HG03097 (cell line): ENCODE measurements around the gene RBMXL2.

ENCODE experiments used
- ATAC-seq: cut with Tn5 transposase; IDR thresholded peaks from one replicate; pipeline ENCODE4 v1.9.1; 2021; ENCODE audit not compliant: unreplicated experiment, low FRiP score

The RBMXL2 gene

DNA sequence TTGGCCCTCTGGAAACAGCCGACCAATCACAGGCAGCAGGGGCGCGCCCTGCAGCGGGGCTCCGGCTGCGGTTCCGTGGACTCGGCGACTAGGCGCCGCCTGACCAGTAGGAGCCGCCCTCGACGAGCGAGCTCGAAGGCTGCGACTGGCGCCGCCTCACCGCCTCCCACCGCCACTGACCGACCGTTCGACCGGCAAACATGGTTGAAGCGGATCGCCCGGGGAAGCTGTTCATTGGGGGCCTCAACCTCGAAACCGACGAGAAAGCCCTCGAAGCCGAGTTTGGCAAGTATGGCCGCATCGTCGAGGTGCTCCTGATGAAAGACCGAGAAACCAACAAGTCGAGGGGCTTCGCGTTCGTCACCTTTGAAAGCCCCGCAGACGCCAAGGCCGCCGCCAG lies at the start of gene RBMXL2:
Gene RBMXL2, plus strand, starts transcription at position 78 of the 400 bp plus-strand sequence. Its CDS starts 123 bp downstream, at position 201.
- ATAC-seq, result no peak

GRCh38 chr11:7046474-7047175 lies 42.2 kb upstream of the RBMXL2 start:
- ATAC-seq, result no peak

- ATAC-seq, result no peak
These were observed 38.6 kb upstream of the RBMXL2 start for GRCh38 chr11:7050191-7050590.

- ATAC-seq, result no peak
These were observed 31.8 kb upstream of the RBMXL2 start for GRCh38 chr11:7056828-7057513.

DNA sequence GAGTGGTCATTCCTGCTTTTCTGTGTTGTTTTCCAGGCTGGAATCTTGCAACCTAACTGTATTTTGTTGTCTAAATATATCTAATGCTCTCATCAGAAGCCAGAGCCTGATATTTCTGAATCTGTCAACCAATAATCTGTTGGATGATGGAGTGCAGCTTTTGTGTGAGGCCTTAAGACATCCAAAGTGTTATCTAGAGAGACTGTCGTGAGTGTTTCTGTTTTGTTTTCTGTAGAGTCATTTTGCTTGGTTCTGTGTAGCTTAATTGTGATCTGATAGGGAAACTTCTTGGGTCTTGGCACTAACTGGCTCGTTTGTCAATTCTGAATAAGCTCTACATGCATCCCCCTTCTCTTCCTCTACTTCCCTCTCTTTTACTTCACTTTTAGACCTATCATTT lies 31.2 kb upstream of the RBMXL2 start:
- no peak for ATAC-seq

GRCh38 chr11:7060868-7061267 lies 27.9 kb upstream of the RBMXL2 start:
- no peak for ATAC-seq

DNA sequence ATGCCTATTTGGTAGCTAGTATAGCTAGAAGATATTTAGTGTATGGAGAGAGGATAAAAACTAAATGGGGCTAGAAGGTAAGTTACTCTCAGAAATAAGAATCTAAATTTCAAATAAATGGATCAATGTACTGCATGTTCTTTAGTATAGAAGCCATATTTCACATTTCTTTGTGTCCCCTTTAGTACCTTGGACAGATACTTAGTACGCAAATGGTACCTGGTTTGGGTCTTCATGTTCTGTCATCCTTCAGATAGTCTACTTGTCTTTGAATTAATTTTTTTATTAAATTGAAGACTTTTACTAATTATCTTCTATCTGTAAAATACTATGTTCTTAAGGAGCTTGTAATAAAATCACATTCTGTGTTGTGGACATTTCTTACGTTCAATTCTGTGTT lies 26.3 kb upstream of the RBMXL2 start:
- no peak for ATAC-seq

DNA sequence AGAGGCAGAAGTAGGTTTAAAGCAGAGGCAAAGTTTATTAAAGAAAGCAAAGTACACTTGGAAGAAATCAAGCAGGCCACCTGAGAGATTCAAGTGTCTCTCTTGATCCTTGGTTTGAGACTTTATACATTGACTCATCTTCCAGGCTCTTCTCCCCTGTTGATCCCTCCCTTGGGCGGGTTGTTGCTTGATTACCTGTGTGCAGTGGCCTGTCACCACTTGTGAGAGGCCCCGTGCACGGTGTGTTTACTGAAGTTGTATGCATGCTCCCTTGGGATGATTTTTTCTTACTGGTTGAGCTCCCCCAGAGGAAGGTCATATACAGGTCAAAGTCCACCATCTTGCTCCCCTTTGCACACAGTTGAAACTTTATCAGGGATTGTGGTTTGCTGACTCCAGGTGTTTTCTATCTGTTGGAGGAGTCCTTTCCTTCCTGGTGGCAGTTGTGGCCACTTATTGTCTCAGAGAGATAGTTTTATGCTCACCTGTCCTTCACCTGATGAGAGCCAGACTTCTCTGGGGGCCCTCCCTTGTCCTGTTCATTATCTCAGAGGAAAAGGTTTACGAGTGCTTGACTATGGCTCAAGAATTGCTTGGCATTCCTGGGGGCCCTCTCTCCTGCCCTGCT lies 16.3 kb upstream of the RBMXL2 start:
- ATAC-seq, result no peak

GRCh38 chr11:7077101-7077500 lies 11.7 kb upstream of the RBMXL2 start:
- ATAC-seq, result no peak

GRCh38 chr11:7079545-7080135 lies 9.2 kb upstream of the RBMXL2 start:
- no peak for ATAC-seq

DNA sequence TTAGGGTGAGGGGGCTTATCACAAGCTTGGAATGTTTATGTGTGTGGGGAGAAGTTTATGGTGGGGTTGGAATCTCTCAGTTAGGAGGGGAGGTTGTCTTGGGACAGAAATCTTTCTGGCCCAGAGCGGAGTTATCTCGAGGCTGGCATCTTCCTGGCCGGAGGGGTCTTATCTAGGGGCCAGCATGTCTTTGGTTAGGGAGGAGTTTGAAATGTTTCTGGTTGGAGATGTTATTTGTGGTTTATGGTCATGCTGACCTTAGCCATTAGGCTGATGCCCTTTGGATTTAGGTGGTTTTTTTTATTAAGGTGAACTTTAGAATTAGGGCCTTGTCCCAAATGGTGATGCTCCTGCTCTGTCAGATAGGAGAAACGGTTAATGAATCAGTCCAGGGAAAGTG lies 7.9 kb upstream of the RBMXL2 start:
- ATAC-seq, result no peak

GRCh38 chr11:7081441-7081840 lies 7.4 kb upstream of the RBMXL2 start:
- no peak for ATAC-seq

- ATAC-seq, result no peak
These were observed 792 bp downstream of the RBMXL2 start for GRCh38 chr11:7089328-7090251.

DNA sequence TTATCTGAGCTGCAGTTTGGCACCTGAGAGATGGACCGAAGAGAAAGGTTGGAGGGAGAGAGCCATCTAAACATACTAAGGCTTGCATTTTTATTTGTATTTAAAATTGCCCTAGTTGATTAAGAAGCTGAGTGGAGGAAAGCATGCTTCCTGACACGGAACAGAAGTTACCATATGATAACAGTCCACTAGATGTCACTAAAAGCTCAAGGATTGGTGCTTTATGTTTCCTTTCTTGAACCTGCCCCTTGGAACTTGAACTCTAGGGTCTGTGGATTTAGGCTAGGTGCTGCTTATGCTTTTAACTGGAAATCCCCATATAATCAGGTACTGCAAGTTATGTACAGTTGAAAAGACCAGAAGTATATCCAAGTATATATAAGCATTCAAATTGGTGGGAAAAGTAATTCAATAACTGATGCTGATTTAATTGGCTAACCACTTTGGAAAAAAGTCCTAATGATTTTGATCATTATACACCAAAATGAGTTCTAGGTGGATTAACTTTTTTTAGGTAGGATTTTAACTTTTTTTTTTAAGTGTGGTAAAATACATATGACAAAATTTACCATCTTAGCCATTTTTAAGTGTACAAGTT lies 9.5 kb downstream of the RBMXL2 start:
- ATAC-seq, result no peak

- no peak for ATAC-seq
These were observed 27.0 kb downstream of the RBMXL2 start for GRCh38 chr11:7115780-7116179.

GRCh38 chr11:7116370-7116769 lies 27.6 kb downstream of the RBMXL2 start:
- no peak for ATAC-seq

DNA sequence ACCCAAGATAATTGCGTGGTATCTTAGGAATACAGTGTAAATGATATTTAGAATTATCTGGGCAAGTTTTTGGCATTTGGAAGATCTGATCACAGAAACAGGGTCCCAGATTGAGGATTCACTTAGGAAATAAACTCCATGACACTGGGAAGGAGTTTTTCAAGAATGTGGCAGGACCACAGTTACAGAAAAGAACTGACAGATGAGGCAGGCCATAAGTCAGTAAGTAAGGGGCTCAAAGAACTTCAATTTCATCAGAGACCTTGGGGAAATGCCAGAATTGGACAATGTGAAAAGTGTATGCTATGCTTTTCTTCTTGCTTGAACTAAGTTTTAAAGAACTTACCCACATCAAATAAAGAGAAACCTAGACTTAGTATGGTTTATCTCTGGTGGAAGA lies 49.3 kb downstream of the RBMXL2 start:
- ATAC-seq, result no peak
